ENCODE results near the gene TCFL5.

- TF ChIP-seq CTCF (IDR thresholded peaks at IDR 0.05), result no peak
- no peak for TF ChIP-seq ZFX (IDR thresholded peaks at IDR 0.05; ENCODE audit: borderline replicate concordance)
Measured at GRCh38 chr20:62805155-62805710, 56.4 kb downstream of the TCFL5 start.
